ENCODE measurements around the gene PDE2A. TPM values are rescaled to one million over a fixed set of nuclear protein-coding genes. Genes with fewer than 3 reads are reported as not detected.

PDE2A gene
- polyA plus RNA-seq, 1 donor, result 15.1 TPM

GRCh38 chr11:72705442-72706365 lies 31.5 kb upstream of the PDE2A start:
- WGBS (ENCODE audit: insufficient coverage, low lambda C conversion rate), result 93% methylated on average over 2 of the region's 12 CpGs
- Histone ChIP-seq H3K36me3 (ENCODE audit: control insufficient read depth, insufficient read depth, low read length) (peaks cover 88% of the 10 kb centered on the region), H3K27me3 (ENCODE audit: control insufficient read depth, insufficient read depth, low read length) (no peaks in the 10 kb centered on the region)

GRCh38 chr11:72704783-72705265 lies 30.6 kb upstream of the PDE2A start:
- DNase-seq, result no peak
- Histone ChIP-seq H3K9me3 (ENCODE audit: control insufficient read depth, low read depth, low read length) (no peaks in the 10 kb centered on the region), H3K27me3 (ENCODE audit: control insufficient read depth, insufficient read depth, low read length) (no peaks in the 10 kb centered on the region), H3K36me3 (ENCODE audit: control insufficient read depth, insufficient read depth, low read length) (peaks cover 86% of the 10 kb centered on the region), H3K4me3 (ENCODE audit: low read length) (no peak overlapping the region), H3K4me1 (ENCODE audit: control insufficient read depth, insufficient read depth, low read length) (peaks cover 7% of the 10 kb centered on the region), H3K27ac (ENCODE audit: low read length) (no peak overlapping the region)
- 40% methylated on average over 1 of the region's 4 CpGs for WGBS (ENCODE audit: insufficient coverage, low lambda C conversion rate)

More at GRCh38 chr11:72705442-72706365, 31.5 kb upstream of the PDE2A start:
- no peak overlapping the region for H3K27ac ChIP-seq (ENCODE audit: low read length)
- no peaks in the 10 kb centered on the region for H3K9me3 ChIP-seq (ENCODE audit: control insufficient read depth, low read depth, low read length)
- H3K4me3 ChIP-seq (ENCODE audit: low read length), result no peak overlapping the region
- no peak for DNase-seq
- H3K4me1 ChIP-seq (ENCODE audit: control insufficient read depth, insufficient read depth, low read length), result peaks cover 7% of the 10 kb centered on the region

GRCh38 chr11:72704028-72704782 lies 30.0 kb upstream of the PDE2A start:
- no peak overlapping the region for H3K4me3 ChIP-seq (ENCODE audit: low read length)
- H3K27me3 ChIP-seq (ENCODE audit: control insufficient read depth, insufficient read depth, low read length), result no peaks in the 10 kb centered on the region
- H3K4me1 ChIP-seq (ENCODE audit: control insufficient read depth, insufficient read depth, low read length), result peaks cover 7% of the 10 kb centered on the region
- no peak for DNase-seq
- H3K36me3 ChIP-seq (ENCODE audit: control insufficient read depth, insufficient read depth, low read length), result peaks cover 86% of the 10 kb centered on the region
- no CpG with 5 or more reads among the region's 13 CpGs for WGBS (ENCODE audit: insufficient coverage, low lambda C conversion rate)
- no peak overlapping the region for H3K27ac ChIP-seq (ENCODE audit: low read length)
- H3K9me3 ChIP-seq (ENCODE audit: control insufficient read depth, low read depth, low read length), result no peaks in the 10 kb centered on the region

- Histone ChIP-seq H3K4me1 (ENCODE audit: control insufficient read depth, insufficient read depth, low read length) (peaks cover 7% of the 10 kb centered on the region), H3K27ac (ENCODE audit: low read length) (peak overlapping the region; percentile 21), H3K36me3 (ENCODE audit: control insufficient read depth, insufficient read depth, low read length) (peaks cover 90% of the 10 kb centered on the region), H3K9me3 (ENCODE audit: control insufficient read depth, low read depth, low read length) (no peaks in the 10 kb centered on the region), H3K4me3 (ENCODE audit: low read length) (no peak overlapping the region), H3K27me3 (ENCODE audit: control insufficient read depth, insufficient read depth, low read length) (no peaks in the 10 kb centered on the region)
- DNase-seq, result peak in 1 of 2 donors; percentile 40
- WGBS (ENCODE audit: insufficient coverage, low lambda C conversion rate), result no CpG with 5 or more reads among the region's 11 CpGs
Measured at GRCh38 chr11:72703267-72704008, 29.2 kb upstream of the PDE2A start.

- Histone ChIP-seq H3K36me3 (ENCODE audit: control insufficient read depth, insufficient read depth, low read length) (peaks cover 86% of the 10 kb centered on the region), H3K27ac (ENCODE audit: low read length) (no peak overlapping the region), H3K4me1 (ENCODE audit: control insufficient read depth, insufficient read depth, low read length) (peaks cover 7% of the 10 kb centered on the region), H3K4me3 (ENCODE audit: low read length) (no peak overlapping the region), H3K9me3 (ENCODE audit: control insufficient read depth, low read depth, low read length) (no peaks in the 10 kb centered on the region), H3K27me3 (ENCODE audit: control insufficient read depth, insufficient read depth, low read length) (no peaks in the 10 kb centered on the region)
- DNase-seq, result no peak
- WGBS (ENCODE audit: insufficient coverage, low lambda C conversion rate), result 71% methylated on average over 1 of the region's 15 CpGs
Measured at GRCh38 chr11:72702577-72703241, 28.5 kb upstream of the PDE2A start.

- WGBS (ENCODE audit: insufficient coverage, low lambda C conversion rate), result no CpG with 5 or more reads among the region's 7 CpGs
- peaks cover 86% of the 10 kb centered on the region for H3K36me3 ChIP-seq (ENCODE audit: control insufficient read depth, insufficient read depth, low read length)
- peaks cover 7% of the 10 kb centered on the region for H3K4me1 ChIP-seq (ENCODE audit: control insufficient read depth, insufficient read depth, low read length)
- H3K27ac ChIP-seq (ENCODE audit: low read length), result no peak overlapping the region
- H3K27me3 ChIP-seq (ENCODE audit: control insufficient read depth, insufficient read depth, low read length), result no peaks in the 10 kb centered on the region
- H3K4me3 ChIP-seq (ENCODE audit: low read length), result no peak overlapping the region
- H3K9me3 ChIP-seq (ENCODE audit: control insufficient read depth, low read depth, low read length), result no peaks in the 10 kb centered on the region
- DNase-seq, result no peak
Measured at GRCh38 chr11:72702096-72702495, 27.9 kb upstream of the PDE2A start.

- no peaks in the 10 kb centered on the region for H3K27me3 ChIP-seq (ENCODE audit: control insufficient read depth, insufficient read depth, low read length)
- peaks cover 86% of the 10 kb centered on the region for H3K36me3 ChIP-seq (ENCODE audit: control insufficient read depth, insufficient read depth, low read length)
- no peak overlapping the region for H3K27ac ChIP-seq (ENCODE audit: low read length)
- H3K9me3 ChIP-seq (ENCODE audit: control insufficient read depth, low read depth, low read length), result no peaks in the 10 kb centered on the region
- no peak for DNase-seq
- no CpG with 5 or more reads among the region's 10 CpGs for WGBS (ENCODE audit: insufficient coverage, low lambda C conversion rate)
- H3K4me3 ChIP-seq (ENCODE audit: low read length), result no peak overlapping the region
- H3K4me1 ChIP-seq (ENCODE audit: control insufficient read depth, insufficient read depth, low read length), result peaks cover 7% of the 10 kb centered on the region
Measured at GRCh38 chr11:72701466-72701865, 27.2 kb upstream of the PDE2A start.

- Histone ChIP-seq H3K9me3 (ENCODE audit: control insufficient read depth, low read depth, low read length) (no peaks in the 10 kb centered on the region), H3K27me3 (ENCODE audit: control insufficient read depth, insufficient read depth, low read length) (no peaks in the 10 kb centered on the region), H3K36me3 (ENCODE audit: control insufficient read depth, insufficient read depth, low read length) (peaks cover 86% of the 10 kb centered on the region), H3K4me3 (ENCODE audit: low read length) (no peak overlapping the region), H3K4me1 (ENCODE audit: control insufficient read depth, insufficient read depth, low read length) (peaks cover 7% of the 10 kb centered on the region), H3K27ac (ENCODE audit: low read length) (no peak overlapping the region)
- DNase-seq, result no peak
- WGBS (ENCODE audit: insufficient coverage, low lambda C conversion rate), result no CpG with 5 or more reads among the region's 3 CpGs
Measured at GRCh38 chr11:72700146-72700545, 25.9 kb upstream of the PDE2A start.

- peaks cover 90% of the 10 kb centered on the region for H3K36me3 ChIP-seq (ENCODE audit: control insufficient read depth, insufficient read depth, low read length)
- no CpG with 5 or more reads among the region's 16 CpGs for whole genome bisulfite sequencing (ENCODE audit: insufficient coverage, low lambda C conversion rate)
Measured at GRCh38 chr11:72697814-72698213, 23.6 kb upstream of the PDE2A start.

More at GRCh38 chr11:72697814-72698213, 23.6 kb upstream of the PDE2A start:
- Histone ChIP-seq H3K4me1 (ENCODE audit: control insufficient read depth, insufficient read depth, low read length) (no peaks in the 10 kb centered on the region), H3K27me3 (ENCODE audit: control insufficient read depth, insufficient read depth, low read length) (no peaks in the 10 kb centered on the region), H3K27ac (ENCODE audit: low read length) (no peak overlapping the region), H3K9me3 (ENCODE audit: control insufficient read depth, low read depth, low read length) (no peaks in the 10 kb centered on the region), H3K4me3 (ENCODE audit: low read length) (no peak overlapping the region)
- no peak for DNase-seq

Data from large intestine (tissue), 3 donors.